Measurements from ENCODE around the gene RTL1.

Gene RTL1

DNA sequence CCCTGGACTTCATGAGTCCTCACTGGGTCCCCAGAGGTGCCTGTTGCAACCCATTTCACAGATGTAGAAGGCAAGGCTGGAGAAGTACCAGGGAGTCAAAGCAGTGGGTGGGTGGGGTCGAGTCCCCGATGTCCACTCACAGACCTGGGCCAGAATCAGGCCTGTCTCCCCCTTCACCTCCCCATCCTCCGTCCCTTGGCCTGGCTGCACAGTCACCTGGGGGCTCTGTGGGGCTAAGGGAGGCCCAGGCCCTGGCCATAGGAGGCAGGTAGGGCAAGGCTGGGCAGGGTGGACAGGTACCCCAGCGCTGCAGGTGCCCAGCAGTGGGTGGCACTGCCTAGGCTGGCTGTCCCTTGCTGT, 29.5 kb downstream of the RTL1 start:
- no peaks in the 10 kb centered on the region for H3K4me1 ChIP-seq (ENCODE audit: control insufficient read depth, insufficient read depth, low read length, unreplicated experiment)
- no peak overlapping the region for H3K4me3 ChIP-seq (ENCODE audit: low read depth, low read length)

GRCh38 chr14:100873096-100873482, 30.4 kb downstream of the RTL1 start:
- Histone ChIP-seq H3K36me3 (ENCODE audit: insufficient read depth, low read length) (peaks cover 3% of the 10 kb centered on the region; the same call in 1 of the 2 replicates), H3K4me3 (ENCODE audit: low read depth, low read length) (no peak overlapping the region), H2AFZ (ENCODE audit: low read length, unreplicated experiment) (no peak overlapping the region), H3K4me1 (ENCODE audit: control insufficient read depth, insufficient read depth, low read length, unreplicated experiment) (no peaks in the 10 kb centered on the region), H3K27ac (ENCODE audit: low read depth, low read length) (no peak overlapping the region), H3K27me3 (ENCODE audit: insufficient read depth, low read length) (no peaks in the 10 kb centered on the region), H3K79me2 (ENCODE audit: control insufficient read depth, insufficient read depth, low read length, unreplicated experiment) (peaks cover 22% of the 10 kb centered on the region)

More for the DNA sequence above, 29.5 kb downstream of the RTL1 start:
- no peak overlapping the region for H2AFZ ChIP-seq (ENCODE audit: low read length, unreplicated experiment)
- H3K36me3 ChIP-seq (ENCODE audit: insufficient read depth, low read length), result peaks cover 3% of the 10 kb centered on the region; the same call in 1 of the 2 replicates
- no peak overlapping the region for H3K27ac ChIP-seq (ENCODE audit: low read depth, low read length)
- H3K27me3 ChIP-seq (ENCODE audit: insufficient read depth, low read length), result no peaks in the 10 kb centered on the region
- peaks cover 26% of the 10 kb centered on the region for H3K79me2 ChIP-seq (ENCODE audit: control insufficient read depth, insufficient read depth, low read length, unreplicated experiment)

GRCh38 chr14:100872259-100873095, 31.0 kb downstream of the RTL1 start:
- no peak overlapping the region for H3K4me3 ChIP-seq (ENCODE audit: low read depth, low read length)
- peak overlapping the region; percentile 67 for H3K27ac ChIP-seq (ENCODE audit: low read depth, low read length)
- H3K27me3 ChIP-seq (ENCODE audit: insufficient read depth, low read length), result no peaks in the 10 kb centered on the region
- no peak overlapping the region for H2AFZ ChIP-seq (ENCODE audit: low read length, unreplicated experiment)
- no peaks in the 10 kb centered on the region for H3K4me1 ChIP-seq (ENCODE audit: control insufficient read depth, insufficient read depth, low read length, unreplicated experiment)
- peaks cover 3% of the 10 kb centered on the region; the same call in 1 of the 2 replicates for H3K36me3 ChIP-seq (ENCODE audit: insufficient read depth, low read length)
- peaks cover 16% of the 10 kb centered on the region for H3K79me2 ChIP-seq (ENCODE audit: control insufficient read depth, insufficient read depth, low read length, unreplicated experiment)

- Histone ChIP-seq H3K79me2 (ENCODE audit: control insufficient read depth, insufficient read depth, low read length, unreplicated experiment) (peaks cover 15% of the 10 kb centered on the region), H3K27ac (ENCODE audit: low read depth, low read length) (peak overlapping the region; percentile 67), H3K36me3 (ENCODE audit: insufficient read depth, low read length) (peaks cover 3% of the 10 kb centered on the region; the same call in 1 of the 2 replicates), H3K4me3 (ENCODE audit: low read depth, low read length) (no peak overlapping the region), H3K27me3 (ENCODE audit: insufficient read depth, low read length) (no peaks in the 10 kb centered on the region), H3K4me1 (ENCODE audit: control insufficient read depth, insufficient read depth, low read length, unreplicated experiment) (no peaks in the 10 kb centered on the region), H2AFZ (ENCODE audit: low read length, unreplicated experiment) (no peak overlapping the region)
These were observed 32.0 kb downstream of the RTL1 start for GRCh38 chr14:100871234-100872186.

- H2AFZ ChIP-seq (ENCODE audit: low read length, unreplicated experiment), result no peak overlapping the region
- peaks cover 3% of the 10 kb centered on the region; the same call in 1 of the 2 replicates for H3K36me3 ChIP-seq (ENCODE audit: insufficient read depth, low read length)
- no peak overlapping the region for H3K4me3 ChIP-seq (ENCODE audit: low read depth, low read length)
- H3K4me1 ChIP-seq (ENCODE audit: control insufficient read depth, insufficient read depth, low read length, unreplicated experiment), result no peaks in the 10 kb centered on the region
- no peaks in the 10 kb centered on the region for H3K27me3 ChIP-seq (ENCODE audit: insufficient read depth, low read length)
- H3K27ac ChIP-seq (ENCODE audit: low read depth, low read length), result no peak overlapping the region
- H3K79me2 ChIP-seq (ENCODE audit: control insufficient read depth, insufficient read depth, low read length, unreplicated experiment), result peaks cover 4% of the 10 kb centered on the region
These were observed 34.7 kb downstream of the RTL1 start for GRCh38 chr14:100868621-100869370.

- Histone ChIP-seq H3K27ac (ENCODE audit: low read depth, low read length) (no peak overlapping the region), H3K4me1 (ENCODE audit: control insufficient read depth, insufficient read depth, low read length, unreplicated experiment) (no peaks in the 10 kb centered on the region), H3K27me3 (ENCODE audit: insufficient read depth, low read length) (no peaks in the 10 kb centered on the region), H2AFZ (ENCODE audit: low read length, unreplicated experiment) (no peak overlapping the region), H3K4me3 (ENCODE audit: low read depth, low read length) (no peak overlapping the region), H3K79me2 (ENCODE audit: control insufficient read depth, insufficient read depth, low read length, unreplicated experiment) (peaks cover 2% of the 10 kb centered on the region), H3K36me3 (ENCODE audit: insufficient read depth, low read length) (peaks cover 9% of the 10 kb centered on the region)
These were observed 35.7 kb downstream of the RTL1 start for GRCh38 chr14:100867631-100868315.

GRCh38 chr14:100866666-100867630, 36.6 kb downstream of the RTL1 start:
- Histone ChIP-seq H3K4me1 (ENCODE audit: control insufficient read depth, insufficient read depth, low read length, unreplicated experiment) (peaks cover 5% of the 10 kb centered on the region), H2AFZ (ENCODE audit: low read length, unreplicated experiment) (no peak overlapping the region), H3K79me2 (ENCODE audit: control insufficient read depth, insufficient read depth, low read length, unreplicated experiment) (peaks cover 4% of the 10 kb centered on the region), H3K27me3 (ENCODE audit: insufficient read depth, low read length) (no peaks in the 10 kb centered on the region), H3K36me3 (ENCODE audit: insufficient read depth, low read length) (peaks cover 13% of the 10 kb centered on the region), H3K27ac (ENCODE audit: low read depth, low read length) (no peak overlapping the region), H3K4me3 (ENCODE audit: low read depth, low read length) (no peak overlapping the region)

- Histone ChIP-seq H3K4me3 (ENCODE audit: low read depth, low read length) (no peak overlapping the region), H3K27me3 (ENCODE audit: insufficient read depth, low read length) (no peaks in the 10 kb centered on the region), H3K4me1 (ENCODE audit: control insufficient read depth, insufficient read depth, low read length, unreplicated experiment) (peaks cover 5% of the 10 kb centered on the region), H3K79me2 (ENCODE audit: control insufficient read depth, insufficient read depth, low read length, unreplicated experiment) (peaks cover 4% of the 10 kb centered on the region), H3K36me3 (ENCODE audit: insufficient read depth, low read length) (peaks cover 10% of the 10 kb centered on the region), H2AFZ (ENCODE audit: low read length, unreplicated experiment) (no peak overlapping the region), H3K27ac (ENCODE audit: low read depth, low read length) (no peak overlapping the region)
These were observed 37.6 kb downstream of the RTL1 start for GRCh38 chr14:100865682-100866591.
